Measurements from ENCODE around the gene CD300H.

The CD300H gene

GRCh38 chr17:74567397-74567796 is at the start of gene CD300H:
TSS of gene CD300H (minus strand) at chr17:74567509.
- no peak for DNase-seq (ENCODE audit: low read depth, low spot score)

DNA sequence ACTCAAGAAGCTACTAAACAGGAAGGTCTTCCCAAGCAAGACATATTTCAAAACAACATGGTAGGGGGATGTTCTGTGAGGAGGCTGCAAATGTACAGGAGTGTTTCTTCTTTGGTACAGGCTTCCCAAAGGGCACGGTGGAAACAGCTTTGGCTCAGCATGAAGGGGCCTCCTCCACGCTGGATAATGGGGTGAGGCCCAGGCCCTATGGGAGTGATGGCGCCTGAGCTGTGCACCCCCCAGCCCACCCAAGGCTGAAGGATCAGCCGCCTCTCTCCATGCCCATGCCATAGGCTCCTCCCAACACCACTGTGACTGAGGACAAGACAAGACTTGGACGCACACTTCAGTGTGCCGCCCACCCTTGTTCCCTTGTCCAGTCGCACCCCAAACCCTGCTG is 49.4 kb upstream of the CD300H start:
- DNase-seq (ENCODE audit: low read depth, low spot score) = no peak

- DNase-seq (ENCODE audit: low read depth, low spot score) = no peak
Measured at GRCh38 chr17:74612046-74612445, 44.7 kb upstream of the CD300H start.

DNA sequence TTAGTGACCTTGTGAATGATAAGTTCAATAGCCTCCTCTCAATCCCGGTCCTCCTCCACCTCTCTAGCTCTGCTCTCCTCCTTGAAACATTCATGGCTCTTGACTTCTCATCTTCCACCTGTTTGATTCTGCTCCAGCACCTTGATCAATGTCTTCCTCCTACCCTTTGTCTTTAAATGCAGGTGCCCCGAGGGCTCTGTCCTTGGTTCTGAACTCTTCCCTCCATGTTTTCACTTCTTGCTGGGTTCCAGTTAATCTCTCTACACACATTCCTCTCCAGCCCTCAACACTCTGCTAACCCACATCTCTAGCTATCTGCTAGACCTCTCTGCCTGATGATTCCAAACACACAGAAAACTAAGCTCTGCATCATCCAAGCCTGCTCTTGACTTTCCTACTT is 42.8 kb upstream of the CD300H start:
- DNase-seq (ENCODE audit: low read depth, low spot score) = no peak

DNA sequence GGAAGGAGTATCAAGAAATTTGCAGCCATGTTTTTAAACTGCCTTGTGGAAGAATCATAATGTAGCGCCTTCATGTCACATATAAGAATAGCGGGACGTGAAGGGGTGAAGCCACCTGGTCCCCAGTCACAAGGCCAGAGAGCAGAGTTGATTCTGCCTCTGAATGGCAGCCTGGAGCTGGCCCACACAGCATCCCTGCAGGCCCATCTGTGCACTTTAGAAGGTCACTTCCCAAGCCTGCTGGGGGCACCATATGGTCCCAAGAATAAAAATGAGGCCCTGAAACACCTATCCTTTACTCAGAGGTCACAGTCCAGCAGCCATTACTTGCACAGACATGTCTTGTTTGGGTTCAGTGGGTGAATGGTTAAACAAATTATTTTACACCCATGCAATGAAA is 41.2 kb upstream of the CD300H start:
- DNase-seq (ENCODE audit: low read depth, low spot score) = no peak

DNA sequence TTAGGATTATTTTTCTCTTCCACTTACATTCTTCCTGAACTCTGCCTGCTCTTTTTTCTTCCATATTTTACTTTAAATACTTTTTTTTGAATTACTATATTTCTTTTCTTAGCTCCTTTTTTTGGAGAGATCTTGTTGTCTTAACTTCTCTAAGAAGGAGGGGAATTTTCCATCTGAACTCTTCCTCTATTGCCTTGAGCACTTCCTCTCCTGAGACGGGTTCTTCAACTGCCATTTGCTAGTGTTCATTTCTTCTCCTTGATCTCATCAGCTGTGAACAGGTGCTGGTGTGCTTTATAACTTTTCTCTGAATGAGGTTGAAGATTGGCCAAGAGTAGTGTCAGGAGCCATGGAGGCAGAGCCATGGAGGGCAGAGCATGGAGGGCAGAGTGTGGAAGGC is 39.9 kb upstream of the CD300H start:
- DNase-seq (ENCODE audit: low read depth, low spot score) = no peak

- DNase-seq (ENCODE audit: low read depth, low spot score) = no peak
Measured at GRCh38 chr17:74606050-74606449, 38.7 kb upstream of the CD300H start.

DNA sequence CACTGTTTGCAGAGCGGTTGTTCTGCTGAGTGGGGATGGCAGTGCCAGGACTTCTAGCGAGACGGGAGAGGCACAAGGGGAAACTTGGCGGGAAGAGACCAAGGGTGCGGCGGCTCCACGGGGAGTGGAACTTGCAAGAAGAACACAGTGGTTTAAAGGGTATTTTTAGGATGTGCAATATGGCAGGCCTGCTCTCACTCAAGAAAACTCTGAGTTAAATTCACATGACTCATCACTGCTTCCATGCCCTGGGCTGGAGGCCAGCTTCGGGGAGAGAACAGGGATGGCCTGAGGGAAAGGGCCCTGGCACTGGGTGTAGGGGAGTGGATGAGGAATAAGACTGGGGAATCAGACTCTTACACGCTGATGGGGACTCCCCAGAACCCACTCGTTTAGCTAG is 38.1 kb upstream of the CD300H start:
- DNase-seq (ENCODE audit: low read depth, low spot score) = no peak

DNA sequence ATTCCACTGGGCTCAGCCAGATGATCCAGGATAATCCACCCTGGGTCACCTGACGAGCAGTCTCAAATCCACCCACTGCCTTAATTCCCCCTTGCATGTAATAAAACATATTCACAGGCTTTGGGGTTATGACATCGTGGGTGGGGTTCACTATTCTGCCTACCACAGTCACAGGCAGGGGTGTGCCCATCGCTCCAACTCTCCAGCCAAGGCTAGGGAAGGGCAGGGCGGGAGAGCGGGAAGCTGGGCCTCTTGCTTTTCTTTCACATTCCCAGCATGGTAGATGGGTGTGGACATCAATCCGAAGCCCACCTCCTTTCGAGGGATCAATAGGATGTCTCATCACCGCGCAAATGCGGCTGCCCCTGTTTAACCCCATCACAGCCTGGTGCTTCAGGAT is 37.5 kb upstream of the CD300H start:
- DNase-seq (ENCODE audit: low read depth, low spot score) = no peak

DNA sequence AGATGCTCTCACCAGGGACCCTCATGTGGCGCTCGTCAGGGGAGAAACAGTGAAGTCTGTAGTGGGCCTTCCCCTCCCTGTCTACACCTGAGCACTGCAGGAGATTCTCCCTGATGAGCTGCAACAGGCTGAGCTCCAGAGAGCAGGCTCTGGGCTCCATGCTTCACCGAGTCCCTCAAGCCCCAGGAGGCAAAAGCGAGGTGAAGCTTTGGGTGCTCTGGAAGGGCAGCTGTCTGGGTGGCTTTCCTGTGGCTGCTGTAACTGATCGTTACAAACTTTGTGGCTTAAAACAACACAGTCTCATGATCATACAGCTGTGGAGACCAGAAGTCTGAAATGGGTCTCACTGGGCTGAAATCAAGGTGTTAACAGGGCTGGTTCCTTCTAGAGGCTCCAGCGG is 36.9 kb upstream of the CD300H start:
- DNase-seq (ENCODE audit: low read depth, low spot score) = no peak

GRCh38 chr17:74603746-74604145 is 36.4 kb upstream of the CD300H start:
- no peak for DNase-seq (ENCODE audit: low read depth, low spot score)

GRCh38 chr17:74603037-74603635 is 35.8 kb upstream of the CD300H start:
- no peak for DNase-seq (ENCODE audit: low read depth, low spot score)

- DNase-seq (ENCODE audit: low read depth, low spot score) = no peak
Measured at GRCh38 chr17:74601944-74602572, 34.7 kb upstream of the CD300H start.

DNA sequence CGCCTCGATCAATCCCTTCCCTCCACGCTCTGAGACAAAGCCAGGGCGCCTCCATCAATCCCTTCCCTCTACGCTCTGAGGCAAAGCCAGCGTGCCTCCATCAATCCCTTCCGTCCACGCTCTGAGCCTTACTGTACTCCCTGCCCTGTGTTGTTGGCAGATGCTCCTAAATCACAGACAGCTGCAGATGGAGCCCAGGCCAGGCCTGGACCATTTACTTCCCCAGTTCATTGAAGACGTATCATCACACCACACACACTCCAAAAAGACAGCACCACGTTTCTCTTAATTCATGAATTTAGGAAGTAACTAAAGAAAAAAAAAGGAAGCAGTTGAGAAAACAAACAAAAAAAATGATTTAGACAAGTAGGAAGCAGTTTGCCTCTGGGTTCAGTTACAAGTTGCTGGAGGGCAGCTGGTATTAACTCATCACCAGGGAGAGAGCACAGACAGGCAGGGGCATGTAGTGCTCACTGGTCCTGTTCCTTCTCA is 32.2 kb upstream of the CD300H start:
- no peak for DNase-seq (ENCODE audit: low read depth, low spot score)

DNA sequence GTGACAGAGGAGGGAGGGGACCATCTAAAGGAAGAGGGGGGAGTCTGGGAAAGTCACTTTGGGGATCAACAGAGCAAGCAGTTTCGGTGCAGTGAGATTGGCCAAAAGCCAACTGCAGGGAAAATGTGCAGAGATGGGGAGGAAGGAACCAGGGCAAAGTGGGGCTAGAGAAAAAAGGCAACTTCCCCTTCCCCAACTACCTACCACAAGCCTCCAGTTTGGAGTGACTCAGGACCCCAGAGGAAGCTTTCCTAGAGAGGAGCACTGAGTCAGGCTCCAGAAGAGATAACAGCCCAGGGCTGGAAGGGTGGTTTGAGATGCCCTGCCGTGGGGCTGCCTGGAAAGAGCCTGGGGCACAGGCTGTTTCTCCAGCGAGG is 31.7 kb upstream of the CD300H start:
- DNase-seq (ENCODE audit: low read depth, low spot score) = no peak

- no peak for DNase-seq (ENCODE audit: low read depth, low spot score)
Measured at GRCh38 chr17:74598346-74599022, 31.2 kb upstream of the CD300H start.

- DNase-seq (ENCODE audit: low read depth, low spot score) = no peak
Measured at GRCh38 chr17:74597069-74597790, 29.9 kb upstream of the CD300H start.

GRCh38 chr17:74595037-74595750 is 27.9 kb upstream of the CD300H start:
- DNase-seq (ENCODE audit: low read depth, low spot score) = no peak

- no peak for DNase-seq (ENCODE audit: low read depth, low spot score)
Measured at GRCh38 chr17:74592087-74592990, 25.0 kb upstream of the CD300H start, which contains the start of gene CD300LD. TSS of gene CD300LD (minus strand) at chr17:74592283. CDS start at chr17:74592202, 81 bp downstream.

DNA sequence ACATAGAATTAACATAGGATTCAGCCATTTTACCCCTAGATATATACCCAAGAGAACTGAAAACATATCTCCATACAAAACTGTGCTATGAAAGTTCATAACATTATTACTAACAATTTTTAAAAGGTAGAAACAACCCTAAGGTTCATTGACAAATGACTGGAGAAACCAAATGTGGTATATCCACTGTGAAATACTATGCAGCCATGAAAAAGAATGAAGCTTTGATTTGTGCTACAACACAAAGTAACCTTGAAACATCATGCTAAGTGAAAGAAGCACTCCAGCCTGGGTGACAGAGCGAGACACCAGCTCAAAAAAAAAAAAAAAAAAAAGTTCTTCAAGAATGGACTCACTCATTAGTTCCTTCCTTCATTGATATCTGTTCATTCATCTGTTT is 24.2 kb upstream of the CD300H start:
- no peak for DNase-seq (ENCODE audit: low read depth, low spot score)

- DNase-seq (ENCODE audit: low read depth, low spot score) = no peak
Measured at GRCh38 chr17:74585711-74586110, 18.4 kb upstream of the CD300H start.

Measured in brain pericyte (primary cell).